PC-3 (cell line): ENCODE measurements around the gene B3GAT1.
"Not testable (repeated sequence)": the region's sequence is repeated elsewhere in the genome, so short reads cannot be mapped to it uniquely, and the experiment has no call there.

Experiments
- CTCF ChIP-seq: fragments of 300-600 bp; sonication (generic); conservative IDR thresholded peaks from 2 replicates; pipeline ENCODE4 v1.5.1; 2017; ENCODE audit warnings: antibody characterized with exemption, low read depth, mild to moderate bottlenecking, low read length
- EZH2 ChIP-seq: fragments of 300-600 bp; sonication (generic); IDR thresholded peaks from one replicate; pipeline ENCODE4 v1.6.1; 2017; ENCODE audit warnings: antibody characterized with exemption, mild to moderate bottlenecking, low read length; ENCODE audit not compliant: unreplicated experiment

GRCh38 chr11:134344497-134345236 lies 67.4 kb downstream of the B3GAT1 start:
- not testable (repeated sequence) for TF ChIP-seq CTCF, EZH2
